Retinal pigment epithelial cell (primary cell): ENCODE measurements around the gene TRPC4.

Experiments used
- DNase-seq: peaks from one replicate; pipeline ENCODE4 v3.0.0-alpha.2; 2010; ENCODE audit warnings: low read depth
- H3K4me3 ChIP-seq: 2 replicates; pipeline ENCODE4 v1.5.1; 2011; ENCODE audit warnings: mild to moderate bottlenecking, low read length, control low read depth, moderate library complexity
- TF ChIP-seq, protein P1 (sequence below): conservative IDR thresholded peaks from 2 replicates; pipeline ENCODE4 v1.5.1; 2011; ENCODE audit warnings: low read depth, low read length, control low read depth, inconsistent platforms

Gene TRPC4

DNA sequence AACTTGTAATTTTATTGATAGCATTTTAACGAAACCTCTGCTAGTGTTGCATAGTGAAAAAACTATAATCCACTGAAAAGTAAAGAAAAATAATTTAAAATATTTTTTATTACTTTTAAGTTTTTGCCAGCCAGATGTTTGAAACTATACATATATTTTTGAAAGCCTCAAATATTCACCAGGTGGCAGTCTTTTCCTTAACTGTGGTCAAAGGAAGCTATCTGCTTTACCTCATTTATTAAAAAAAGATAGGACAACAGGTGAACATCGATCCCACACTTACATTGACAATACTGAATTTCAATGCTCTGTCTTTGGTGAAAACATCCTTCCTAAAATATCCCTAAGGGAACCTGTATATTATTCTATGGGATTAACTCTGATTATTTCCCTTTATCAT lies 100.5 kb downstream of the TRPC4 start:
- no peak for DNase-seq
- no peak overlapping the region for H3K4me3 ChIP-seq
- TF ChIP-seq, protein P1, sequence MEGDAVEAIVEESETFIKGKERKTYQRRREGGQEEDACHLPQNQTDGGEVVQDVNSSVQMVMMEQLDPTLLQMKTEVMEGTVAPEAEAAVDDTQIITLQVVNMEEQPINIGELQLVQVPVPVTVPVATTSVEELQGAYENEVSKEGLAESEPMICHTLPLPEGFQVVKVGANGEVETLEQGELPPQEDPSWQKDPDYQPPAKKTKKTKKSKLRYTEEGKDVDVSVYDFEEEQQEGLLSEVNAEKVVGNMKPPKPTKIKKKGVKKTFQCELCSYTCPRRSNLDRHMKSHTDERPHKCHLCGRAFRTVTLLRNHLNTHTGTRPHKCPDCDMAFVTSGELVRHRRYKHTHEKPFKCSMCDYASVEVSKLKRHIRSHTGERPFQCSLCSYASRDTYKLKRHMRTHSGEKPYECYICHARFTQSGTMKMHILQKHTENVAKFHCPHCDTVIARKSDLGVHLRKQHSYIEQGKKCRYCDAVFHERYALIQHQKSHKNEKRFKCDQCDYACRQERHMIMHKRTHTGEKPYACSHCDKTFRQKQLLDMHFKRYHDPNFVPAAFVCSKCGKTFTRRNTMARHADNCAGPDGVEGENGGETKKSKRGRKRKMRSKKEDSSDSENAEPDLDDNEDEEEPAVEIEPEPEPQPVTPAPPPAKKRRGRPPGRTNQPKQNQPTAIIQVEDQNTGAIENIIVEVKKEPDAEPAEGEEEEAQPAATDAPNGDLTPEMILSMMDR: peak; percentile 29

DNA sequence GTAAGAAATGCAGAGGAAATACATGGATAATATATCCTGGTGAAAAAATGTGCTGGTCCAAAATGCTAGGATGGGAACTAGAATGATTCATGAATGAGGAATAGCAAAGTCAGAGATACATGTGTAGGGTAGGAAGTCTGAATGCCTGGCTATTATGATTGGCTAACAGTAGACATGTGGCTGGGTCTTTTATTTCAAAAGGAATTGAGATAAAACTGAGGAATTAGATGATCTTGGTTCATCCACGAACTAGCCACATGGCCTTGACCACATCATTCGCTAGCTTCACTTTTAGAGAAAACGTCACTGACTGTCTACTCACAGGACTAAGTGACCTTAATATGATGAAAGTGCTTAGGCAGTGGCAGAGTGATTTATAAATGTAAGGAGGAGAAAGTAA lies 103.1 kb downstream of the TRPC4 start:
- H3K4me3 ChIP-seq: no peak overlapping the region
- DNase-seq: no peak
- TF ChIP-seq, protein P1: no peak

DNA sequence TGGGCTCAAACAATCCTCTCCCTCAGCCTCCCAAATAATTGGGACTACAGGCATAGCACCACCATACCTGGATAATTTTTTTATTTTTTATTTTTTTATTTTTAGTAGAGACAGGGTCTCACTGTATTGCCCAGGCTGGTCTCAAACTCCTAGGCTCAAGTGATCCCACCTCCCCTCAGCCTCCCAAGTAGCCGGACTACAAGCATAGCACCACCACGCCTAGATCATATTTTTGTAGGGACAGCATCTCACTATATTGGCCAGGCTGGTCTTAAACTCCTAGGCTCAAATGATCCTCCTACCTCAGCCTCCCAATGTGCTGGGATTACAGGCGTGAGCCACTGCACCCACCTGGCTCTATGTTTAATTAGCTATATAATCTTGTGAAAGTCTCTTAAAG lies 114.2 kb downstream of the TRPC4 start:
- TF ChIP-seq, protein P1: no peak
- H3K4me3 ChIP-seq: no peak overlapping the region
- DNase-seq: no peak

DNA sequence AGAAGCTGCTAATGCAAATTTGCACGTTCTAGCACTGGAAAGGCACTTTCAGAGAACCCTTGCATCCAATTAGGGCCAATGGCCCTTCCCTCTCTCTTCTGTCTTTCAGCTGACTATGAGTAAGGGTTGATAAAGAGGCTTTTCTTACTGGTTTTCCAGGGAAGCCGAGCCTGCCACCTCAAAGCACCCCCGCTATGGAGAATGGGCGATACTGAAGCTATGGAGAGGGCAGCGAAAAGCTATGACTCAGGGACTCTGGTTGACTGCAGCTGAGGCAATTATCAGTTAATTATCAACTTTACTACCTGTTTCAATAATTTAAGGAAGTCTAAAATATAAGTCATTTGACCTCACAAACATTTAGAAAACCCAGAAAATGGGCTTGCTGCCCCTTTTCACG lies 115.8 kb downstream of the TRPC4 start:
- TF ChIP-seq, protein P1: no peak
- no peak for DNase-seq
- no peak overlapping the region for H3K4me3 ChIP-seq

DNA sequence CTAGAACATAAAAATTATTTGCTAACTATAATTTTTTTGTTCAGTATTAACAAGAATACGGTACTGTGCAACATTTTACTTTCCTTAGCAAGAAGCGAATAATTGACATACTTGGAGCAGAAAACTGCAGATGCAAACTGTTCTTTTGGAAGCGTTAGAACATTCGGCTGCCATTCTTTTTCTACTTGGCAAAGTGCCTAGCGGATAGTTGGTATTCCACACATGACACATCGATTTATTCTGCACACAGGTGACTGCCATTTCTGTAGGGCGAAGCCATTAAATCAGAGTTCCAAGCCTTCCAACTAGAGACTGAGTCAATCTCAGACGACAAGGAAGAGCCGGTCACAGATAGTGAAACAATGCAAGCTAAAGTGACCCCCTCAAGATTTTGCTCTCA lies 117.4 kb downstream of the TRPC4 start:
- TF ChIP-seq, protein P1: no peak
- no peak for DNase-seq
- no peak overlapping the region for H3K4me3 ChIP-seq

DNA sequence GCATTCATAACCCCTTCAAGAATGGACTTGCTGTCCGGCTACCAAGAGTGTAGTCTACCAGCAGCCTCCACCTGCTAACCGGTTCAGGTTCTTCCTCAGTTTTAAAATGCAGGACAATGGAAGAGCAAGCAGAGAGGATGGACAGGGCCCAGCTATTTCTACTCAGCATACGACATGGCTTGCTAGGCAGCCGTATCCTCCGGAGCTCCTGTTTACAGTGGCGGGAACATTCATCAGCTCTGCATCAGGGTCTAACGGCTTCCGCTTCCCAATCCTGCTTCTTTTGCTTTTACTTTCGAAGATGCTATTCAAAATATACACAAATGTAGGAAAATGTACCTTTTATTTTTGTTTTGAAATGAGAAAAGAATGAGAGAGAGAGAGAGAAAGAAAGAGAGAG lies 118.5 kb downstream of the TRPC4 start:
- no peak for DNase-seq
- no peak overlapping the region for H3K4me3 ChIP-seq
- TF ChIP-seq, protein P1: no peak

DNA sequence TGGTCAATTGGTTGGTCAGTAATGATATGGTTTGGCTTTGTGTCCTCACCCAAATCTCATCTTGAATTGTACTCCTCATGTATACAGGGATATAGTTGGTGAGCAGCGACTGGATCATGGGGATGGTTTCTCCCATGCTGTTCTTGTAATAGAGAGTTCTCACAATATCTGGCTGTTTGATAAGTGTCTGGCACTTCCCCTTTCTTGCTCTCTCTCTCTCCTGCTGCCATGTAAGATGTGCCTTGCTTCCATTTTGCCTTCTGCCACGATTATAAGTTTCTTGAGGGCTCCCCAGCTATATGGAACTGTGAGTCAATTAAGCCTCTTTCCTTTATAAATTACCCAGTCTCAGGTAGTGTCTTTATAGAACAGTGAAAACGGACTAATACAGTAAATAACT lies 120.7 kb downstream of the TRPC4 start:
- H3K4me3 ChIP-seq: no peak overlapping the region
- DNase-seq: no peak
- TF ChIP-seq, protein P1: no peak
